GM23338 (cell line): Measurements from ENCODE around the gene WRNIP1. TPM values are rescaled to one million over a fixed set of nuclear protein-coding genes. Genes with fewer than 3 reads are reported as not detected.

ENCODE experiments used
- ATAC-seq: fragments of 200-7000 bp; cut with Tn5 transposase; 3 replicates; pipeline ENCODE4 v1.9.1; 2020
- DNase-seq: peaks from one replicate; pipeline ENCODE4 v3.0.0-alpha.2; 2015; ENCODE audit warnings: low spot score
- H2AFZ ChIP-seq: fragments of 200-600 bp; sonication (generic); 2 replicates; pipeline ENCODE4 v1.8.0; 2016; ENCODE audit warnings: antibody characterized with exemption, mild to moderate bottlenecking, moderate library complexity
- H3F3A ChIP-seq: fragments of 200-600 bp; sonication (generic); replicated peaks from 2 replicates; pipeline ENCODE4 v1.8.0; 2017; ENCODE audit warnings: antibody characterized with exemption, mixed run types, low read depth
- H3K27ac ChIP-seq: fragments of 200-600 bp; sonication (generic); 2 replicates; pipeline ENCODE4 v1.6.1; 2016; ENCODE audit warnings: low read depth
- H3K27me3 ChIP-seq: fragments of 200-600 bp; sonication (generic); 2 replicates; pipeline ENCODE4 v1.8.0; 2016; ENCODE audit warnings: mild to moderate bottlenecking, mixed run types, moderate library complexity; ENCODE audit not compliant: insufficient read depth
- H3K36me3 ChIP-seq: fragments of 200-600 bp; sonication (generic); 2 replicates; pipeline ENCODE4 v1.8.0; 2016; ENCODE audit warnings: mild to moderate bottlenecking; ENCODE audit not compliant: insufficient read depth
- H3K4me1 ChIP-seq: fragments of 200-600 bp; sonication (generic); 2 replicates; pipeline ENCODE4 v1.8.0; 2016; ENCODE audit warnings: mild to moderate bottlenecking, moderate library complexity; ENCODE audit not compliant: insufficient read depth
- H3K4me2 ChIP-seq: fragments of 200-600 bp; sonication (generic); 2 replicates; pipeline ENCODE4 v1.7.1; 2017; ENCODE audit warnings: mixed run types
- H3K4me3 ChIP-seq: fragments of 200-600 bp; sonication (generic); 2 replicates; pipeline ENCODE4 v1.6.1; 2016; ENCODE audit warnings: mixed run types
- H3K79me2 ChIP-seq: fragments of 200-600 bp; sonication (generic); replicated peaks from 2 replicates; pipeline ENCODE4 v1.8.0; 2017; ENCODE audit warnings: mild to moderate bottlenecking; ENCODE audit not compliant: insufficient read depth
- H3K9me2 ChIP-seq: fragments of 200-600 bp; sonication (generic); 2 replicates; pipeline ENCODE4 v1.8.0; 2017; ENCODE audit not compliant: insufficient read depth
- H4K20me1 ChIP-seq: fragments of 200-600 bp; sonication (generic); replicated peaks from 2 replicates; pipeline ENCODE4 v1.8.0; 2017; ENCODE audit warnings: mild to moderate bottlenecking; ENCODE audit not compliant: insufficient read depth
- H3K27ac Mint-ChIP-seq: 2 replicates; pipeline ENCODE4 v1.8.0; 2020; ENCODE audit warnings: inconsistent platforms, mild to moderate bottlenecking, moderate library complexity, mixed read lengths
- H3K27me3 Mint-ChIP-seq: 3 replicates; pipeline ENCODE4 v1.8.0; 2022; ENCODE audit warnings: low read depth, mild to moderate bottlenecking, moderate library complexity, mixed read lengths, inconsistent platforms; ENCODE audit not compliant: insufficient read depth, poor library complexity
- H3K36me3 Mint-ChIP-seq: 3 replicates; pipeline ENCODE4 v1.8.0; 2021; ENCODE audit warnings: low read depth, mild to moderate bottlenecking, inconsistent platforms, moderate library complexity, mixed read lengths
- H3K4me1 Mint-ChIP-seq: 3 replicates; pipeline ENCODE4 v1.8.0; 2020; ENCODE audit warnings: mild to moderate bottlenecking, inconsistent platforms, mixed read lengths
- H3K4me3 Mint-ChIP-seq: 3 replicates; pipeline ENCODE4 v1.8.0; 2021; ENCODE audit warnings: moderate library complexity, mild to moderate bottlenecking, inconsistent platforms, mixed read lengths
- H3K9me3 Mint-ChIP-seq: 3 replicates; pipeline ENCODE4 v1.8.0; 2020; ENCODE audit warnings: moderate library complexity, mild to moderate bottlenecking, inconsistent platforms, mixed read lengths
- CREB1 ChIP-seq: fragments of 250-450 bp; sonication (Bioruptor Pico); IDR thresholded peaks from 2 replicates; pipeline ENCODE4 v1.5.0; 2020; ENCODE audit warnings: low read depth, mild to moderate bottlenecking, moderate library complexity
- CTCF ChIP-seq, 2 experiments: fragments of 200-600 bp in 1 of 2; sonication (generic) in 1 of 2; conservative IDR thresholded peaks; 2 replicates each; pipeline versions ENCODE4 v1.5.1 to v1.6.1; 2016 to 2017; ENCODE audit warnings: antibody characterized with exemption in 2 of 2, low read depth in 2 of 2, mild to moderate bottlenecking in 2 of 2, moderate library complexity in 1 of 2
- ETS1 ChIP-seq: IDR thresholded peaks from 2 replicates; pipeline ENCODE4 v1.6.1; 2016; ENCODE audit warnings: antibody characterized with exemption
- EZH2 ChIP-seq: fragments of 200-600 bp; sonication (generic); IDR thresholded peaks from one replicate; pipeline ENCODE4 v1.8.0; 2017; ENCODE audit warnings: antibody characterized with exemption, mild to moderate bottlenecking, low read depth; ENCODE audit not compliant: unreplicated experiment
- EZH2phosphoT487 ChIP-seq: fragments of 200-600 bp; sonication (generic); IDR thresholded peaks from one replicate; pipeline ENCODE4 v1.8.1; 2018; ENCODE audit warnings: antibody characterized with exemption; ENCODE audit not compliant: unreplicated experiment
- JUNB ChIP-seq: IDR thresholded peaks from one replicate; pipeline ENCODE4 v1.6.1; 2016; ENCODE audit warnings: antibody characterized with exemption; ENCODE audit not compliant: unreplicated experiment
- NANOG ChIP-seq: IDR thresholded peaks from 2 replicates; pipeline ENCODE4 v1.6.1; 2016; ENCODE audit warnings: antibody characterized with exemption, borderline replicate concordance
- POLR2AphosphoS5 ChIP-seq: IDR thresholded peaks from 2 replicates; pipeline ENCODE4 v1.6.1; 2016; ENCODE audit warnings: antibody characterized with exemption, low read depth
- REST ChIP-seq: IDR thresholded peaks from one replicate; pipeline ENCODE4 v1.6.1; 2018; ENCODE audit warnings: antibody characterized with exemption; ENCODE audit not compliant: unreplicated experiment
- STAT1 ChIP-seq: IDR thresholded peaks from one replicate; pipeline ENCODE4 v1.6.1; 2016; ENCODE audit warnings: antibody characterized with exemption; ENCODE audit not compliant: unreplicated experiment
- ZNF114 ChIP-seq: fragments of 250-450 bp; sonication (Bioruptor Pico); IDR thresholded peaks from 2 replicates; pipeline ENCODE4 v1.5.0; 2020; ENCODE audit warnings: mild to moderate bottlenecking, moderate library complexity
- ZNF331 ChIP-seq: fragments of 250-450 bp; sonication (Bioruptor Pico); IDR thresholded peaks from 2 replicates; pipeline ENCODE4 v1.5.0; 2020; ENCODE audit warnings: low read depth, mild to moderate bottlenecking, moderate library complexity
- ZNF462 ChIP-seq: fragments of 250-450 bp; sonication (Bioruptor Pico); IDR thresholded peaks from 2 replicates; pipeline ENCODE4 v1.5.0; 2020; ENCODE audit warnings: mild to moderate bottlenecking, moderate library complexity
- polyA plus RNA-seq: library from polyadenylated mRNA; unstranded; fragments of >200 nt; fragmentation: Nextera tagmentation; extraction: Ambion mirVana; gene quantifications from 2 replicates; pipeline ENCODE4 v1.2.1, GENCODE V29; 2016
- total RNA-seq: library from RNA; depleted of rRNA; stranded (reverse); fragments of >200 nt; shearing (Covaris generic); gene quantifications from 2 replicates; pipeline ENCODE4 v1.2.3, GENCODE V29; 2014

WRNIP1 gene
- total and polyA plus RNA-seq, 2 experiments from 2014 or later: 27.6 to 66.0 TPM

GRCh38 chr6:2725364-2725988, 39.7 kb upstream of the WRNIP1 start:
- H3K9me2 ChIP-seq: peaks cover 6% of the 10 kb centered on the region; the same call in 1 of the 2 replicates
- peaks cover 10% of the 10 kb centered on the region; the same call in 1 of the 2 replicates for H3K4me1 ChIP-seq
- H3K27me3 ChIP-seq: no peaks in the 10 kb centered on the region
- peaks cover 25% of the 10 kb centered on the region for H3K4me1 Mint-ChIP-seq
- H4K20me1 ChIP-seq: no peaks in the 10 kb centered on the region
- ATAC-seq: no peak
- H3K27me3 Mint-ChIP-seq: no peaks in the 10 kb centered on the region
- no peaks in the 10 kb centered on the region for H3K79me2 ChIP-seq
- peaks cover 9% of the 10 kb centered on the region; the same call in 2 of the 3 replicates for H3K36me3 Mint-ChIP-seq
- H3K36me3 ChIP-seq: no peaks in the 10 kb centered on the region; the same call in 1 of the 2 replicates
- H3K4me3 Mint-ChIP-seq: no peak overlapping the region
- H3K27ac Mint-ChIP-seq: no peak overlapping the region
- TF ChIP-seq ZNF114 (CRISPR knock-in tag) (no peak), EZH2 (no peak), ETS1 (no peak), EZH2phosphoT487 (no peak), NANOG (no peak), ZNF462 (CRISPR knock-in tag) (no peak), REST (no peak), POLR2AphosphoS5 (no peak), CTCF (conservative IDR thresholded peaks at IDR 0.05; ENCODE audit: low read depth in 2 of 2) (no peak), ZNF331 (no peak), JUNB (no peak), CREB1 (no peak), STAT1 (no peak)
- H3F3A ChIP-seq: 0 out of 2 replicates have a peak, but pooled peaks cover 4% of the 10 kb centered on the region
- no peak overlapping the region for H3K4me2 ChIP-seq
- peaks cover 10% of the 10 kb centered on the region; the same call in 2 of the 3 replicates for H3K9me3 Mint-ChIP-seq
- H3K27ac ChIP-seq: no peak overlapping the region
- DNase-seq: no peak
- H2AFZ ChIP-seq: peak overlapping the region; percentile 97
- no peak overlapping the region for H3K4me3 ChIP-seq
